ENCODE data around the gene SPINT4. TPM values are rescaled to one million over a fixed set of nuclear protein-coding genes. Genes with fewer than 3 reads are reported as not detected.
"Not testable (repeated sequence)": the region's sequence is repeated elsewhere in the genome, so short reads cannot be mapped to it uniquely, and the experiment has no call there.

Gene SPINT4
- total RNA-seq, 4 donors from 2014 or later, result not detected

GRCh38 chr20:45701104-45701503 is 21.0 kb upstream of the SPINT4 start:
- Histone ChIP-seq H3K27ac (no peak overlapping the region), H3K36me3 (no peaks in the 10 kb centered on the region), H3K27me3 (no peaks in the 10 kb centered on the region), H3K4me1 (no peaks in the 10 kb centered on the region), H3K9me3 (no peaks in the 10 kb centered on the region), H3K4me3 (no peak overlapping the region)
- no peak for TF ChIP-seq CTCF (IDR thresholded peaks at IDR 0.05)
- TF ChIP-seq POLR2A (IDR thresholded peaks at IDR 0.05), result no peak
- no peak for DNase-seq

GRCh38 chr20:45701873-45702272 is 20.3 kb upstream of the SPINT4 start, which contains the start of gene WFDC13:
Gene WFDC13 (plus strand): TSS chr20:45702038. CDS start chr20:45702124, 86 bp downstream.
- Histone ChIP-seq H3K9me3 (no peaks in the 10 kb centered on the region), H3K27ac (no peak within 1 kb of the TSS), H3K4me1 (no peaks in the 10 kb centered on the region), H3K27me3 (no peaks in the 10 kb centered on the region), H3K4me3 (no peak within 1 kb of the TSS), H3K36me3 (no peaks in the 10 kb centered on the region)
- no peak for DNase-seq
- TF ChIP-seq CTCF (IDR thresholded peaks at IDR 0.05) (no peak), POLR2A (IDR thresholded peaks at IDR 0.05) (no peak)

- DNase-seq, result no peak
- TF ChIP-seq POLR2A (IDR thresholded peaks at IDR 0.05) (no peak), CTCF (IDR thresholded peaks at IDR 0.05) (no peak)
Observed at GRCh38 chr20:45704969-45705637, 17.0 kb upstream of the SPINT4 start, which contains the start of gene WFDC10B. Gene WFDC10B (minus strand): TSS chr20:45705019. CDS start chr20:45685992, 19,027 bp downstream.

GRCh38 chr20:45716141-45716688 is 5.9 kb upstream of the SPINT4 start:
- H3K4me3 ChIP-seq, H3K27me3 ChIP-seq, H3K27ac ChIP-seq, H3K9me3 ChIP-seq, H3K36me3 ChIP-seq, DNase-seq, H3K4me1 ChIP-seq: not testable (repeated sequence)

More at GRCh38 chr20:45704969-45705637, 17.0 kb upstream of the SPINT4 start, which contains the start of gene WFDC10B:
- Histone ChIP-seq H3K36me3 (no peaks in the 10 kb centered on the region), H3K27me3 (no peaks in the 10 kb centered on the region), H3K4me3 (no peak within 1 kb of the TSS), H3K4me1 (no peaks in the 10 kb centered on the region), H3K27ac (no peak within 1 kb of the TSS), H3K9me3 (no peaks in the 10 kb centered on the region)

GRCh38 chr20:45725134-45725533 is 3.0 kb downstream of the SPINT4 start:
- Histone ChIP-seq H3K4me1 (no peaks in the 10 kb centered on the region), H3K4me3 (no peak overlapping the region), H3K27me3 (no peaks in the 10 kb centered on the region), H3K9me3 (no peaks in the 10 kb centered on the region), H3K27ac (no peak overlapping the region), H3K36me3 (no peaks in the 10 kb centered on the region)
- no peak for DNase-seq
- no peak for TF ChIP-seq POLR2A (IDR thresholded peaks at IDR 0.05)
- TF ChIP-seq CTCF (IDR thresholded peaks at IDR 0.05), result no peak

GRCh38 chr20:45727044-45727443 is 4.9 kb downstream of the SPINT4 start:
- Histone ChIP-seq H3K4me3 (no peak overlapping the region), H3K27me3 (no peaks in the 10 kb centered on the region), H3K4me1 (no peaks in the 10 kb centered on the region), H3K36me3 (no peaks in the 10 kb centered on the region), H3K27ac (no peak overlapping the region), H3K9me3 (no peaks in the 10 kb centered on the region)
- no peak for DNase-seq
- TF ChIP-seq CTCF (IDR thresholded peaks at IDR 0.05) (no peak), POLR2A (IDR thresholded peaks at IDR 0.05) (no peak)

Data from Peyer's patch (tissue), 4 donors.